GM20431 (cell line): ENCODE data around the gene SMURF2.

ENCODE experiments used
- in situ Hi-C: fragments of 300-500 bp; cut with MseI, MboI; formaldehyde crosslinking; loops from one replicate; pipeline ENCODE4 v1.15.0; 2020; ENCODE audit warnings: low sequenced_read_pairs; ENCODE audit not compliant: unreplicated experiment

Gene SMURF2

GRCh38 chr17:64507413-64507782, 154.7 kb downstream of the SMURF2 start:
- in situ Hi-C loops: no loop called here

GRCh38 chr17:64506576-64507412, 155.3 kb downstream of the SMURF2 start, which contains the start of gene CEP95:
Gene CEP95 (plus strand): TSS chr17:64506977. CDS start chr17:64507098, 121 bp downstream.
- in situ Hi-C loops: no loop called here

GRCh38 chr17:64506201-64506575, 155.9 kb downstream of the SMURF2 start, which contains the start of gene DDX5:
Gene DDX5 (minus strand): TSS chr17:64506289. CDS start chr17:64506119, 170 bp downstream.
- in situ Hi-C loops: no loop called here

- in situ Hi-C loops: no loop called here
These were observed 156.5 kb downstream of the SMURF2 start for GRCh38 chr17:64505340-64506200.

- in situ Hi-C loops: no loop called here
These were observed 157.3 kb downstream of the SMURF2 start for GRCh38 chr17:64504769-64505339.

GRCh38 chr17:64503821-64504768, 158.0 kb downstream of the SMURF2 start:
- in situ Hi-C loops: no loop called here

GRCh38 chr17:64503341-64503740, 158.8 kb downstream of the SMURF2 start:
- in situ Hi-C loops: no loop called here

- in situ Hi-C loops: no loop called here
These were observed 159.3 kb downstream of the SMURF2 start for GRCh38 chr17:64502809-64503208.

- in situ Hi-C loops: no loop called here
These were observed 160.1 kb downstream of the SMURF2 start for GRCh38 chr17:64502021-64502420.

- in situ Hi-C loops: no loop called here
These were observed 161.0 kb downstream of the SMURF2 start for GRCh38 chr17:64500862-64501765.

GRCh38 chr17:64500487-64500859, 161.6 kb downstream of the SMURF2 start:
- in situ Hi-C loops: no loop called here

GRCh38 chr17:64499805-64500486, 162.2 kb downstream of the SMURF2 start:
- in situ Hi-C loops: no loop called here

- in situ Hi-C loops: no loop called here
These were observed 163.6 kb downstream of the SMURF2 start for GRCh38 chr17:64498308-64499203.

- in situ Hi-C loops: no loop called here
These were observed 164.5 kb downstream of the SMURF2 start for GRCh38 chr17:64497565-64498035.

GRCh38 chr17:64496786-64497564, 165.1 kb downstream of the SMURF2 start, which contains the start of gene POLG2:
Gene POLG2 (minus strand): TSS chr17:64497054. CDS start chr17:64496968, 86 bp downstream.
- in situ Hi-C loops: no loop called here

- in situ Hi-C loops: no loop called here
These were observed 165.7 kb downstream of the SMURF2 start for GRCh38 chr17:64496348-64496785.
